Right lobe of liver (tissue), 6 donors: ENCODE results near the gene ATP6V1G1. TPM values are rescaled to one million over a fixed set of nuclear protein-coding genes. Genes with fewer than 3 reads are reported as not detected.

ENCODE experiments used
- ATAC-seq, 4 donors: fragments of 200-7000 bp; cut with Tn5 transposase; one replicate each; pipeline ENCODE4 v1.9.1; 2020; ENCODE audit warnings: mild to moderate bottlenecking in 4 of 4, moderate library complexity in 4 of 4
- DNase-seq, 3 donors: peaks; one replicate each; pipeline ENCODE4 v3.0.0-alpha.2; 2020
- H3K27ac ChIP-seq, 3 donors: fragments of 200-600 bp; one replicate each; pipeline ENCODE4 v1.8.0; 2022
- H3K27me3 ChIP-seq, 2 donors: fragments of 200-600 bp; one replicate each; pipeline ENCODE4 v1.8.0; 2022
- H3K36me3 ChIP-seq, 4 donors: fragments of 200-600 bp; sonication (generic) in 1 of 4; one replicate each; pipeline versions ENCODE4 v1.5.1 to v1.8.0; 2017 to 2022; ENCODE audit warnings: control low read depth in 1 of 4
- H3K4me1 ChIP-seq, 4 donors: fragments of 200-600 bp; sonication (generic) in 1 of 4; one replicate each; pipeline versions ENCODE4 v1.5.1 to v1.8.0; 2017 to 2022; ENCODE audit warnings: control low read depth in 1 of 4
- H3K4me3 ChIP-seq, 3 donors: fragments of 200-600 bp; one replicate each; pipeline ENCODE4 v1.8.0; 2022
- H3K9me3 ChIP-seq, 4 donors: fragments of 200-600 bp; sonication (generic) in 1 of 4; one replicate each; pipeline versions ENCODE4 v1.5.1 to v1.8.0; 2017 to 2022; ENCODE audit warnings: control low read depth in 1 of 4
- POLR2A ChIP-seq: fragments of 450-650 bp; IDR thresholded peaks from one replicate; pipeline ENCODE4 v1.6.1; 2017; ENCODE audit warnings: antibody characterized with exemption, mild to moderate bottlenecking
- WGBS: methylation state at CpG from one replicate; pipeline ENCODE4 v1.1.6; 2018; ENCODE audit warnings: low coverage, low lambda C conversion rate; ENCODE audit not compliant: insufficient coverage; ENCODE audit errors: missing lambda C conversion rate; 5-methylcytosine and 5-hydroxymethylcytosine counted together
- intact Hi-C, 2 donors: fragments of 100-400 bp; cut with DNase I; formaldehyde crosslinking; loops; one replicate each; pipeline versions ENCODE4 v1.11.2 to v1.14.1; 2022
- total RNA-seq, 6 experiments: library from RNA; depleted of rRNA in 2 of 6; stranded (reverse); fragments of >200 nt in 2 of 6; fragmentation: NEBNext Ultra II Directional in 3 of 6; extraction: Animal tissue kit (Norgen Biotek cat#: 25700) in 3 of 6; gene quantifications; one replicate each; pipeline versions ENCODE4 v1.1.0 to v1.2.4, GENCODE V29; 2016 to 2023
- TF ChIP-seq, protein P1 (sequence below), 4 donors: fragments of 200-600 bp in 3 of 4; fragments of 450-650 bp in 1 of 4; IDR thresholded peaks; one replicate each; pipeline versions ENCODE4 v1.5.1 to v1.8.0; 2016 to 2022; ENCODE audit warnings: antibody characterized with exemption in 4 of 4, mild to moderate bottlenecking in 2 of 4
- donor health status: DM: no; HTN: yes; CAD: no.
- donor health status: DM: no; HTN: no; CAD: no.
- donor health status: DM: no; HTN: no; CAD: no.
- donor health status: DM: no; HTN: yes; CAD: no.
- donor health status: DM: no; HTN: yes; CAD: no.

The ATP6V1G1 gene
- total RNA-seq, 6 experiments from 2014 or later: 31.0 to 155 (median 49.1) TPM

DNA sequence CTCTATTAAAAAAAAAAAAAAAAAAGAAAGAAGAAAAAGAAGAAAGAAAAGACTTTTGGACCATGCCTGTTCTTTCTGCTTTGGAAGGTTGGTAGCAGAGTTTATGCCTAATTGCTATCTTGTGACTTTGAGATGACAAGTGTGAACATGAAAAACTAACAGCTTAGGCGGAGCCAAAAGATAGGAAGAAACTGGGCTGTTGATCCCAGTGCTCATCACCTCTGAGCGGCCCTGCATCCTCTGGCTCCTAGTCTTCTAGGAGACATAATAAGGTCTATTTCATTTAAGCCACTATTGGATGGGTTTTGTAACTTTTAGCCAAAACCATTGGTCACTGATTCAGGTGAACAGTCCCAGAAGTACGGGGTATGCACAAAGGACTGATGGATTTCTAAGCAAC, 34.4 kb upstream of the ATP6V1G1 start:
- Histone ChIP-seq H3K9me3 (no peaks in the 10 kb centered on the region), H3K27me3 (no peaks in the 10 kb centered on the region), H3K4me3 (no peak overlapping the region), H3K36me3 (no peaks in the 10 kb centered on the region), H3K4me1 (no peaks in the 10 kb centered on the region), H3K27ac (no peak overlapping the region)
- DNase-seq (no peak), ATAC-seq (no peak)
- intact Hi-C loops: no loop called here
- TF ChIP-seq, protein P1, sequence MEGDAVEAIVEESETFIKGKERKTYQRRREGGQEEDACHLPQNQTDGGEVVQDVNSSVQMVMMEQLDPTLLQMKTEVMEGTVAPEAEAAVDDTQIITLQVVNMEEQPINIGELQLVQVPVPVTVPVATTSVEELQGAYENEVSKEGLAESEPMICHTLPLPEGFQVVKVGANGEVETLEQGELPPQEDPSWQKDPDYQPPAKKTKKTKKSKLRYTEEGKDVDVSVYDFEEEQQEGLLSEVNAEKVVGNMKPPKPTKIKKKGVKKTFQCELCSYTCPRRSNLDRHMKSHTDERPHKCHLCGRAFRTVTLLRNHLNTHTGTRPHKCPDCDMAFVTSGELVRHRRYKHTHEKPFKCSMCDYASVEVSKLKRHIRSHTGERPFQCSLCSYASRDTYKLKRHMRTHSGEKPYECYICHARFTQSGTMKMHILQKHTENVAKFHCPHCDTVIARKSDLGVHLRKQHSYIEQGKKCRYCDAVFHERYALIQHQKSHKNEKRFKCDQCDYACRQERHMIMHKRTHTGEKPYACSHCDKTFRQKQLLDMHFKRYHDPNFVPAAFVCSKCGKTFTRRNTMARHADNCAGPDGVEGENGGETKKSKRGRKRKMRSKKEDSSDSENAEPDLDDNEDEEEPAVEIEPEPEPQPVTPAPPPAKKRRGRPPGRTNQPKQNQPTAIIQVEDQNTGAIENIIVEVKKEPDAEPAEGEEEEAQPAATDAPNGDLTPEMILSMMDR (IDR thresholded peaks at IDR 0.05): no peak
- TF ChIP-seq POLR2A: no peak
- 90% methylated on average over 3 of the region's 3 CpGs for WGBS

DNA sequence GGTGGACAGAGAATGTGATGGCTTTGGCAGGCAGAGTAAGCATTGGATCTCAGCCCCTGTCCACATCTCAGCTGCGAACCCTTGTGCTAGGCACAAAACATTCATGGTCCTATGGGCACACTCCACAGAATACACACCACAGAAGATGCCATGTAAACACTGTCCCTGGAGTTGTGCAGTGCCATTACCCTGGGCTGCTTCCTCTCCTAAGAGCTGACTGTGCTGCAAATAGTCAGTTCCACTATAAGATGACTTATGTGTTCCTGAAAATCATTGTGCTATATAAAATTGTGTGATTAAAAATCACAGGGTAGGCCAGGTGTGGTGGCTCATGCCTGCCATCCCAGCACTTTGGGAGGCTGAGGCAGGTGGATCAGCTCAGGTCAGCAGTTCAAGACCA, 31.9 kb upstream of the ATP6V1G1 start:
- WGBS: no CpG with 5 or more reads among the region's 1 CpG
- Histone ChIP-seq H3K27me3 (no peaks in the 10 kb centered on the region), H3K9me3 (no peaks in the 10 kb centered on the region), H3K4me1 (no peaks in the 10 kb centered on the region), H3K36me3 (no peaks in the 10 kb centered on the region), H3K27ac (no peak overlapping the region), H3K4me3 (no peak overlapping the region)
- intact Hi-C loops: no loop called here
- no peak for ATAC-seq
- TF ChIP-seq, protein P1 (IDR thresholded peaks at IDR 0.05): no peak
- TF ChIP-seq POLR2A: no peak
- DNase-seq: no peak

DNA sequence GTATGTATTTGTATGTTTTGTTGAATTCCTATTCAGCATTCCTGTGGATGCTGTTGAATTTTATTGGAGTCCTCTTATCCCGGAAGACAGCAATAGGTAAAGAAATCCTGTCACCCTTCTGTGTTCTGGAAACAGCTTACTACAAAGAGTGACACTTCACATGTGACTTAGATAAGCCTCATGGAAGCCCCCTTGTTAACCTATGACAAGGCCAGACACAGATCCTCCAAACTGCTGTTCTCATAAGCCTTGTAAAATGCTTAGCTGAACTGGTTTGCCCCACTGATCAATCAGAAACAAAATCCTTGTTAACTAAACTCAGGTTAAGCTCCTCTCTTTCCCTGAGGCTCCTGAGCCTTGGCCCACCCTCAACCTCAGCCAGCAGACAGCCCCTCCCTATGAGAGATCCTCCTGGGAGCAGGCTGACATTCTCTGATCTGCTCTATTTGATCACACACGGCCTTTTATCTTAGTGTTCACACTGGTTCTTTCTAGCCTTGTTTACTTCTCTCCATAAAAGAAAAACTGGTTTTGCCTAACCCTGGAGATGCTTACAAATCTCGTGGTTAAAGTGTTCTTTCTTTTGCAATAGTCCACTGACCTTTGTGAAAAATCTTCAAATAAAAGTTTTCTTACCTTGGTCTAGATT, 29.4 kb upstream of the ATP6V1G1 start:
- no peak for DNase-seq

DNA sequence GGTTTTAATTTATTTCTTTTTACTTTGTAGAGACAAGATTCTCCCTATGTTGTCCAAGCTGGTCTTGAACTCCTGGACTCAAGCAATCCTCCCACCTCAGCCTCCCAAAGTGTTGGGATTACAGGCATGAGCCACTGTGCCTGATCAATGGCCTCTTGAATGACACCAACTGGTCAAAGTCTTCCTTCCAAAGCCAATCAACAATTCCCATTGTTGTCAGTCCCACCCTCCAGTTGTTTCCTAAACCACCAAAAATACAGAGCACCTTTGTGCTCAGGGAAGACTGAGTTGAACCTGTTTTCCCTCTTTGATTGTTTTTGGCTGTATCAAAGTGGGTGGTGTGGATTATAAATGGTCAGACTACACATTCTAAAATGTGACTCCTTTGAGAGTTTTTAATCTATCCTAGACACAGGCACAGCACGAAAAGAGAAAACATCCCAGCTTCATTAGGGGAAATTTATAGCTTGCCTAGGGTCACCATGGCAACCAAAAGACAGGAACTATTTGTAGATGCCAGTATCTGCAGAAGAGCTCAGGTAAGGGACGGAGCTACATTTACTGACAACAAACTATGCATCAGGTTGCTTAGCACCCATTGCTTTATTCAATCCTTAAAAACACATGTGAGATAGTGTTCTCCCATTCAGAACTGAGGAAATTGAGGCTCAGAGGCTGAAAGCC, 27.6 kb upstream of the ATP6V1G1 start:
- H3K4me1 ChIP-seq: no peaks in the 10 kb centered on the region
- ATAC-seq: no peak
- 51% methylated on average over 2 of the region's 2 CpGs for WGBS
- H3K27me3 ChIP-seq: no peaks in the 10 kb centered on the region
- intact Hi-C loops: no loop called here
- H3K27ac ChIP-seq: no peak overlapping the region
- no peak for TF ChIP-seq POLR2A
- TF ChIP-seq, protein P1 (IDR thresholded peaks at IDR 0.05): no peak
- DNase-seq: no peak
- no peaks in the 10 kb centered on the region for H3K36me3 ChIP-seq
- H3K4me3 ChIP-seq: no peak overlapping the region
- no peaks in the 10 kb centered on the region for H3K9me3 ChIP-seq

More for the DNA sequence above, 29.4 kb upstream of the ATP6V1G1 start:
- Histone ChIP-seq H3K9me3 (no peaks in the 10 kb centered on the region), H3K27ac (no peak overlapping the region), H3K36me3 (no peaks in the 10 kb centered on the region), H3K4me3 (no peak overlapping the region), H3K4me1 (no peaks in the 10 kb centered on the region), H3K27me3 (no peaks in the 10 kb centered on the region)
- no peak for TF ChIP-seq POLR2A
- TF ChIP-seq, protein P1 (IDR thresholded peaks at IDR 0.05): no peak
- ATAC-seq: no peak
- WGBS: 37% methylated on average over 3 of the region's 3 CpGs
- intact Hi-C loops: no loop called here
